Mesendoderm (in vitro differentiated cells): ENCODE results near the gene SMG1.

ENCODE experiments used
- DNase-seq: peaks from one replicate; pipeline ENCODE4 v3.0.0; 2013
- H2AK5ac ChIP-seq: 2 replicates; pipeline ENCODE4 v1.6.1; 2013; ENCODE audit warnings: low read length, inconsistent platforms
- H2BK120ac ChIP-seq: 2 replicates; pipeline ENCODE4 v1.6.1; 2013; ENCODE audit warnings: low read depth, mild to moderate bottlenecking, low read length, moderate library complexity, mixed read lengths
- H2BK15ac ChIP-seq: replicated peaks from 2 replicates; pipeline ENCODE4 v1.6.1; 2013; ENCODE audit warnings: low read depth, mild to moderate bottlenecking, moderate library complexity
- H2BK5ac ChIP-seq: 2 replicates; pipeline ENCODE4 v1.6.1; 2013; ENCODE audit warnings: low read length, inconsistent platforms
- H3K18ac ChIP-seq: 2 replicates; pipeline ENCODE4 v1.6.1; 2013; ENCODE audit warnings: mild to moderate bottlenecking, low read length, mixed read lengths
- H3K23ac ChIP-seq: one replicate; pipeline ENCODE4 v1.6.1; 2013; ENCODE audit warnings: low read length
- H3K27ac ChIP-seq: 2 replicates; pipeline ENCODE4 v1.5.1; 2013; ENCODE audit warnings: low read depth, mild to moderate bottlenecking, inconsistent platforms, low read length, moderate library complexity
- H3K27me3 ChIP-seq: 2 replicates; pipeline ENCODE4 v1.6.1; 2013; ENCODE audit warnings: low read length, control low read depth, mild to moderate bottlenecking, inconsistent platforms; ENCODE audit not compliant: insufficient read depth, poor library complexity
- H3K36me3 ChIP-seq: 2 replicates; pipeline ENCODE4 v1.6.1; 2013; ENCODE audit warnings: low read length, inconsistent platforms; ENCODE audit not compliant: control insufficient read depth, insufficient read depth
- H3K4ac ChIP-seq: one replicate; pipeline ENCODE4 v1.6.1; 2013; ENCODE audit warnings: low read depth, mild to moderate bottlenecking, low read length, moderate library complexity
- H3K4me1 ChIP-seq: 2 replicates; pipeline ENCODE4 v1.6.1; 2013; ENCODE audit warnings: low read depth, low read length, inconsistent platforms; ENCODE audit not compliant: control insufficient read depth
- H3K4me2 ChIP-seq: 2 replicates; pipeline ENCODE4 v1.6.1; 2013; ENCODE audit warnings: low read length
- H3K4me3 ChIP-seq: 2 replicates; pipeline ENCODE4 v1.5.1; 2013; ENCODE audit warnings: mild to moderate bottlenecking, low read length
- H3K56ac ChIP-seq: one replicate; pipeline ENCODE4 v1.6.1; 2013; ENCODE audit warnings: low read length
- H3K79me1 ChIP-seq: 2 replicates; pipeline ENCODE4 v1.6.1; 2013; ENCODE audit warnings: low read length, inconsistent platforms
- H3K79me2 ChIP-seq: 2 replicates; pipeline ENCODE4 v1.6.1; 2013; ENCODE audit warnings: mild to moderate bottlenecking, low read length; ENCODE audit not compliant: control insufficient read depth, insufficient read depth
- H3K9ac ChIP-seq: 2 replicates; pipeline ENCODE4 v1.6.1; 2013; ENCODE audit warnings: low read length, inconsistent platforms
- H4K5ac ChIP-seq: one replicate; pipeline ENCODE4 v1.6.1; 2013; ENCODE audit warnings: low read length
- H4K8ac ChIP-seq: one replicate; pipeline ENCODE4 v1.6.1; 2013; ENCODE audit warnings: low read depth, mild to moderate bottlenecking, control low read depth, low read length, moderate library complexity
- WGBS: extraction: QIAGEN DNeasy Blood & Tissue Kit; methylation state at CpG from one replicate; pipeline ENCODE4 v1.1.7; 2013; ENCODE audit warnings: low lambda C conversion rate, missing lambda C conversion rate; ENCODE audit not compliant: insufficient coverage; ENCODE audit errors: extremely low coverage; 5-methylcytosine and 5-hydroxymethylcytosine counted together

The SMG1 gene

GRCh38 chr16:18789515-18789849 lies 136.7 kb downstream of the SMG1 start:
- H3K36me3 ChIP-seq = peaks cover 26% of the 10 kb centered on the region
- H2BK120ac ChIP-seq = no peak overlapping the region
- H3K4me1 ChIP-seq = peaks cover 5% of the 10 kb centered on the region
- peak overlapping the region; percentile 60 for H3K4me3 ChIP-seq
- H2BK15ac ChIP-seq = no peak overlapping the region
- peak overlapping the region; percentile 91 for H3K4me2 ChIP-seq
- no peak for DNase-seq
- no peak overlapping the region for H2BK5ac ChIP-seq
- H4K5ac ChIP-seq = no peak overlapping the region
- H3K23ac ChIP-seq = no peak overlapping the region
- no CpG with 5 or more reads among the region's 5 CpGs for WGBS
- H3K27me3 ChIP-seq = no peaks in the 10 kb centered on the region
- peak overlapping the region; percentile 81 for H3K9ac ChIP-seq
- H3K4ac ChIP-seq = peak overlapping the region; percentile 100
- H3K79me2 ChIP-seq = peaks cover 57% of the 10 kb centered on the region
- peak overlapping the region; percentile 58 for H3K27ac ChIP-seq
- H2AK5ac ChIP-seq = no peak overlapping the region
- peaks cover 6% of the 10 kb centered on the region for H3K79me1 ChIP-seq
- H4K8ac ChIP-seq = no peak overlapping the region
- peak overlapping the region; percentile 60 for H3K18ac ChIP-seq
- H3K56ac ChIP-seq = peak overlapping the region; percentile 97

GRCh38 chr16:18788828-18789514 lies 137.2 kb downstream of the SMG1 start:
- Histone ChIP-seq H3K36me3 (peaks cover 24% of the 10 kb centered on the region), H2AK5ac (no peak overlapping the region), H3K4me1 (peaks cover 5% of the 10 kb centered on the region), H2BK5ac (no peak overlapping the region), H3K23ac (peak overlapping the region; percentile 80), H3K4me2 (peak overlapping the region; percentile 91), H3K27me3 (no peaks in the 10 kb centered on the region), H3K4ac (no peak overlapping the region), H3K79me1 (peaks cover 6% of the 10 kb centered on the region), H3K27ac (peak overlapping the region; percentile 3), H2BK15ac (no peak overlapping the region), H4K8ac (no peak overlapping the region), H3K9ac (peak overlapping the region; percentile 81), H4K5ac (no peak overlapping the region), H3K56ac (peak overlapping the region; percentile 97), H2BK120ac (no peak overlapping the region), H3K18ac (no peak overlapping the region), H3K79me2 (peaks cover 60% of the 10 kb centered on the region), H3K4me3 (peak overlapping the region; percentile 60)
- no peak for DNase-seq
- WGBS = no CpG with 5 or more reads among the region's 20 CpGs

GRCh38 chr16:18784917-18785623 lies 141.1 kb downstream of the SMG1 start:
- Histone ChIP-seq H3K56ac (peak overlapping the region; percentile 58), H2BK120ac (no peak overlapping the region), H3K18ac (no peak overlapping the region), H4K5ac (no peak overlapping the region), H3K4me1 (peaks cover 5% of the 10 kb centered on the region), H3K9ac (peak overlapping the region; percentile 51), H3K4me2 (peak overlapping the region; percentile 43), H3K4me3 (no peak overlapping the region), H2BK15ac (no peak overlapping the region), H3K79me2 (peaks cover 67% of the 10 kb centered on the region), H3K27ac (no peak overlapping the region), H3K36me3 (peaks cover 28% of the 10 kb centered on the region), H3K4ac (no peak overlapping the region), H3K27me3 (no peaks in the 10 kb centered on the region), H2AK5ac (no peak overlapping the region), H3K79me1 (peaks cover 8% of the 10 kb centered on the region), H3K23ac (no peak overlapping the region), H2BK5ac (no peak overlapping the region), H4K8ac (no peak overlapping the region)
- WGBS = no CpG with 5 or more reads among the region's 8 CpGs
- DNase-seq = no peak

GRCh38 chr16:18783430-18784341 lies 142.5 kb downstream of the SMG1 start:
- no peak overlapping the region for H3K18ac ChIP-seq
- H2BK120ac ChIP-seq = no peak overlapping the region
- H3K79me2 ChIP-seq = peaks cover 53% of the 10 kb centered on the region
- H3K4ac ChIP-seq = no peak overlapping the region
- H2BK5ac ChIP-seq = no peak overlapping the region
- no peak overlapping the region for H3K4me3 ChIP-seq
- H3K23ac ChIP-seq = no peak overlapping the region
- DNase-seq = no peak
- WGBS = no CpG with 5 or more reads among the region's 17 CpGs
- H3K9ac ChIP-seq = no peak overlapping the region
- H3K27me3 ChIP-seq = no peaks in the 10 kb centered on the region
- H3K56ac ChIP-seq = no peak overlapping the region
- no peak overlapping the region for H3K27ac ChIP-seq
- H3K4me2 ChIP-seq = no peak overlapping the region
- H2AK5ac ChIP-seq = no peak overlapping the region
- peaks cover 5% of the 10 kb centered on the region for H3K4me1 ChIP-seq
- no peak overlapping the region for H2BK15ac ChIP-seq
- H4K8ac ChIP-seq = no peak overlapping the region
- H4K5ac ChIP-seq = no peak overlapping the region
- H3K79me1 ChIP-seq = peaks cover 8% of the 10 kb centered on the region
- peaks cover 26% of the 10 kb centered on the region for H3K36me3 ChIP-seq

- H3K27ac ChIP-seq = no peak overlapping the region
- WGBS = no CpG with 5 or more reads among the region's 8 CpGs
- H3K4ac ChIP-seq = no peak overlapping the region
- H3K4me1 ChIP-seq = peaks cover 5% of the 10 kb centered on the region
- no peak overlapping the region for H4K8ac ChIP-seq
- no peak overlapping the region for H2BK120ac ChIP-seq
- no peak for DNase-seq
- H2BK15ac ChIP-seq = no peak overlapping the region
- H3K36me3 ChIP-seq = peaks cover 25% of the 10 kb centered on the region
- no peak overlapping the region for H3K9ac ChIP-seq
- no peak overlapping the region for H4K5ac ChIP-seq
- H3K79me2 ChIP-seq = peaks cover 45% of the 10 kb centered on the region
- no peak overlapping the region for H3K56ac ChIP-seq
- no peak overlapping the region for H3K4me2 ChIP-seq
- H3K18ac ChIP-seq = no peak overlapping the region
- peaks cover 8% of the 10 kb centered on the region for H3K79me1 ChIP-seq
- no peak overlapping the region for H3K4me3 ChIP-seq
- no peak overlapping the region for H2BK5ac ChIP-seq
- no peak overlapping the region for H2AK5ac ChIP-seq
- no peaks in the 10 kb centered on the region for H3K27me3 ChIP-seq
- no peak overlapping the region for H3K23ac ChIP-seq
These were observed 143.3 kb downstream of the SMG1 start for GRCh38 chr16:18782697-18783429.
